AG09319 (cell line): ENCODE measurements around the gene UBE3C.
A peak's percentile ranks its signal among the peaks of the same experiment; 100 is the strongest.

Source experiments
- DNase-seq: peaks from one replicate; pipeline ENCODE4 v3.0.0-alpha.2; 2010; ENCODE audit warnings: low read depth; ENCODE audit errors: extremely low read depth
- CTCF ChIP-seq: IDR thresholded peaks from 2 replicates; pipeline ENCODE4 v1.5.1; 2011; ENCODE audit warnings: low read depth, mild to moderate bottlenecking, inconsistent platforms, low read length, moderate library complexity

The UBE3C gene

GRCh38 chr7:157268540-157268939 lies 129.8 kb downstream of the UBE3C start:
- TF ChIP-seq CTCF = no peak
- no peak for DNase-seq

GRCh38 chr7:157269341-157270059 lies 130.8 kb downstream of the UBE3C start:
- no peak for DNase-seq
- no peak for TF ChIP-seq CTCF

GRCh38 chr7:157270060-157270444 lies 131.3 kb downstream of the UBE3C start:
- no peak for DNase-seq
- TF ChIP-seq CTCF = no peak

GRCh38 chr7:157271315-157271990 lies 132.7 kb downstream of the UBE3C start:
- TF ChIP-seq CTCF = no peak
- no peak for DNase-seq

GRCh38 chr7:157271991-157272324 lies 133.2 kb downstream of the UBE3C start:
- no peak for TF ChIP-seq CTCF
- DNase-seq = peak; percentile 88

- no peak for DNase-seq
- no peak for TF ChIP-seq CTCF
Observed at GRCh38 chr7:157272351-157273207, 133.9 kb downstream of the UBE3C start.
